Transverse colon (tissue), 4 donors: ENCODE results near the gene CYREN. TPM values are rescaled to one million over a fixed set of nuclear protein-coding genes. Genes with fewer than 3 reads are reported as not detected.

Source experiments
- DNase-seq: peaks from one replicate; pipeline ENCODE4 v3.0.0-alpha.2; 2019
- H3K27ac ChIP-seq, 4 donors: fragments of 200-600 bp; sonication (generic); 2 replicates each; pipeline ENCODE4 v1.5.1; 2016 to 2018; ENCODE audit warnings: inconsistent platforms in 4 of 4
- H3K27me3 ChIP-seq: fragments of 200-600 bp; sonication (generic); 2 replicates; pipeline ENCODE4 v1.5.1; 2017; ENCODE audit warnings: inconsistent platforms
- H3K36me3 ChIP-seq, 4 donors: fragments of 200-600 bp; sonication (generic); 2 replicates each; pipeline ENCODE4 v1.5.1; 2017 to 2019; ENCODE audit warnings: inconsistent platforms in 4 of 4
- H3K4me1 ChIP-seq, 4 donors: fragments of 200-600 bp; sonication (generic); 2 replicates each; pipeline ENCODE4 v1.5.1; 2017 to 2020; ENCODE audit warnings: inconsistent platforms in 4 of 4
- H3K4me3 ChIP-seq, 4 donors: fragments of 200-600 bp; sonication (generic); 1 replicate in 1 of 4; 2 replicates in 3 of 4; pipeline versions ENCODE4 v1.5.1 to v1.6.1; 2017 to 2019; ENCODE audit warnings: inconsistent platforms in 4 of 4
- H3K9me3 ChIP-seq, 2 donors: fragments of 200-600 bp; sonication (generic); 2 replicates each; pipeline ENCODE4 v1.5.1; 2017 to 2019; ENCODE audit warnings: inconsistent platforms in 2 of 2
- CTCF ChIP-seq, 5 experiments: fragments of 200-600 bp in 3 of 5; fragments of 450-650 bp in 2 of 5; sonication (generic) in 3 of 5; IDR thresholded peaks; 1 replicate in 2 of 5; 2 replicates in 3 of 5; pipeline ENCODE4 v1.5.1; 2016 to 2017; ENCODE audit warnings: antibody characterized with exemption in 5 of 5, inconsistent platforms in 3 of 5, mild to moderate bottlenecking in 2 of 5, moderate library complexity in 1 of 5
- EP300 ChIP-seq: sonication (generic); formaldehyde crosslinking; IDR thresholded peaks from one replicate; pipeline ENCODE4 v1.6.1; 2017; ENCODE audit warnings: antibody characterized with exemption, low read depth
- POLR2A ChIP-seq: fragments of 450-650 bp; IDR thresholded peaks from one replicate; pipeline ENCODE4 v1.6.1; 2016; ENCODE audit warnings: antibody characterized with exemption, mild to moderate bottlenecking, moderate library complexity
- POLR2AphosphoS5 ChIP-seq, 3 donors: sonication (generic); formaldehyde crosslinking; IDR thresholded peaks; one replicate each; pipeline ENCODE4 v1.6.1; 2016; ENCODE audit warnings: antibody characterized with exemption in 3 of 3
- WGBS, 2 donors: methylation state at CpG; one replicate each; pipeline ENCODE4 v1.1.5; 2018; ENCODE audit warnings: low coverage in 1 of 2; 5-methylcytosine and 5-hydroxymethylcytosine counted together
- in situ Hi-C, 4 donors: fragments of 200-750 bp; cut with MboI; loops; one replicate each; pipeline versions ENCODE4 v1.15.0 to v1.15.1; 2017; ENCODE audit warnings: low sequenced_read_pairs in 3 of 4, low pct_ligation_motif_present in 1 of 4, low pct_unique_long_range_greater_than_20kb in 1 of 4
- intact Hi-C: fragments of 100-400 bp; cut with DNase I; formaldehyde crosslinking; loops from one replicate; pipeline ENCODE4 v1.15.1; 2023; ENCODE audit warnings: low total_unique reads
- total RNA-seq, 4 donors: library from RNA; depleted of rRNA; stranded (reverse); fragments of >200 nt; gene quantifications; one replicate each; pipeline ENCODE4 v1.1.0, GENCODE V29; 2016

The CYREN gene
- total RNA-seq, 4 donors from 2014 or later = 30.8 to 88.3 (median 37.8) TPM

- DNase-seq = no peak
- Histone ChIP-seq H3K4me1 (no peaks in the 10 kb centered on the region), H3K27me3 (no peaks in the 10 kb centered on the region), H3K27ac (no peak overlapping the region), H3K4me3 (no peak overlapping the region), H3K36me3 (peaks cover 0 to 9% (median 1%) of the 10 kb centered on the region in 4 donors), H3K9me3 (no peaks in the 10 kb centered on the region)
- TF ChIP-seq EP300 = no peak
- no peak for TF ChIP-seq CTCF (IDR thresholded peaks at IDR 0.05)
- TF ChIP-seq POLR2A = no peak
- TF ChIP-seq POLR2AphosphoS5 (IDR thresholded peaks at IDR 0.05) = no peak
- in situ Hi-C loops = no loop called here
- 56 to 73% methylated on average over 2 to 3 of the region's 3 CpGs for WGBS, 2 donors
- intact Hi-C loops = no loop called here
Observed at GRCh38 chr7:135200821-135201331, 30.4 kb upstream of the CYREN start.

- TF ChIP-seq POLR2A = no peak
- TF ChIP-seq EP300 = no peak
- no peak for TF ChIP-seq POLR2AphosphoS5 (IDR thresholded peaks at IDR 0.05)
- no peak for TF ChIP-seq CTCF (IDR thresholded peaks at IDR 0.05)
- H3K4me3 ChIP-seq = no peak overlapping the region
- no peak overlapping the region for H3K27ac ChIP-seq
- no peak for DNase-seq
- WGBS, 2 donors = 91% methylated on average over 4 of the region's 4 CpGs; no CpG with 5 or more reads in 1 of the 2 donors
- in situ Hi-C loops = loop anchor here in 1 of 4 donors (25.0 kb wide), 1 partner anchor 537 kb away; no protein-coding TSS in a partner anchor
- no peaks in the 10 kb centered on the region for H3K27me3 ChIP-seq
- peaks cover 0 to 5% (median 1%) of the 10 kb centered on the region in 4 donors for H3K36me3 ChIP-seq
- no peaks in the 10 kb centered on the region for H3K9me3 ChIP-seq
- intact Hi-C loops = loop anchor here (10.0 kb wide), 1 partner anchor 1065 kb away; no protein-coding TSS in a partner anchor
- H3K4me1 ChIP-seq = no peaks in the 10 kb centered on the region
Observed at GRCh38 chr7:135199439-135199838, 28.9 kb upstream of the CYREN start.

- intact Hi-C loops = loop anchor here (10.0 kb wide), 1 partner anchor 1063 kb away; no protein-coding TSS in a partner anchor
- no peak for TF ChIP-seq EP300
- no peak for TF ChIP-seq POLR2AphosphoS5 (IDR thresholded peaks at IDR 0.05)
- TF ChIP-seq CTCF (IDR thresholded peaks at IDR 0.05) = no peak
- TF ChIP-seq POLR2A = no peak
- in situ Hi-C loops = loop anchor here in 1 of 4 donors (25.0 kb wide), 1 partner anchor 536 kb away; no protein-coding TSS in a partner anchor
Observed at GRCh38 chr7:135197906-135198655, 27.6 kb upstream of the CYREN start.

GRCh38 chr7:135197343-135197742 is 26.8 kb upstream of the CYREN start:
- WGBS, 2 donors = 94% methylated on average over 2 of the region's 2 CpGs; no CpG with 5 or more reads in 1 of the 2 donors
- no peaks in the 10 kb centered on the region for H3K27me3 ChIP-seq
- no peaks in the 10 kb centered on the region for H3K9me3 ChIP-seq
- DNase-seq = no peak
- H3K36me3 ChIP-seq = peaks cover 0 to 9% (median 2%) of the 10 kb centered on the region in 4 donors
- TF ChIP-seq POLR2AphosphoS5 (IDR thresholded peaks at IDR 0.05) (no peak), POLR2A (no peak), EP300 (no peak), CTCF (IDR thresholded peaks at IDR 0.05) (no peak)
- H3K27ac ChIP-seq = no peak overlapping the region
- in situ Hi-C loops = loop anchor here in 1 of 4 donors (25.0 kb wide), 1 partner anchor 535 kb away; no protein-coding TSS in a partner anchor
- intact Hi-C loops = loop anchor here (10.0 kb wide), 1 partner anchor 1063 kb away; no protein-coding TSS in a partner anchor
- no peak overlapping the region for H3K4me3 ChIP-seq
- H3K4me1 ChIP-seq = no peaks in the 10 kb centered on the region

More at GRCh38 chr7:135197906-135198655, 27.6 kb upstream of the CYREN start:
- H3K9me3 ChIP-seq = no peaks in the 10 kb centered on the region
- no peaks in the 10 kb centered on the region for H3K27me3 ChIP-seq
- no peak overlapping the region for H3K4me3 ChIP-seq
- no peak for DNase-seq
- WGBS, 2 donors = 88 to 100% methylated on average over 2 to 15 of the region's 15 CpGs
- H3K36me3 ChIP-seq = peaks cover 0 to 5% (median 2%) of the 10 kb centered on the region in 4 donors
- H3K4me1 ChIP-seq = no peaks in the 10 kb centered on the region
- no peak overlapping the region for H3K27ac ChIP-seq
